H1 (cell line): ENCODE measurements around the gene TSC1.

Experiments
- CBX5 ChIP-seq: fragments of 300-800, 300-1000 bp; sonication (generic); IDR thresholded peaks from 2 replicates; pipeline ENCODE4 v1.7.1; 2016; ENCODE audit warnings: antibody characterized with exemption, low read length, low read depth
- EGR1 ChIP-seq: IDR thresholded peaks from 2 replicates; pipeline ENCODE4 v1.6.1; 2011; ENCODE audit warnings: low read depth, low read length, borderline replicate concordance
- EP300 ChIP-seq, 2 experiments: IDR thresholded peaks; 1 replicate in 1 of 2; 2 replicates in 1 of 2; pipeline ENCODE4 v1.6.1; 2011 to 2012; ENCODE audit warnings: low read depth in 2 of 2, low read length in 2 of 2, mild to moderate bottlenecking in 2 of 2, borderline replicate concordance in 1 of 2, inconsistent platforms in 1 of 2, moderate library complexity in 1 of 2
- FOSL1 ChIP-seq: IDR thresholded peaks from 2 replicates; pipeline ENCODE4 v1.6.1; 2011; ENCODE audit warnings: mild to moderate bottlenecking, low read depth, low read length, moderate library complexity; ENCODE audit not compliant: insufficient read depth
- HDAC6 ChIP-seq: IDR thresholded peaks from one replicate; pipeline ENCODE4 v1.7.1; 2012; ENCODE audit warnings: low read depth, mild to moderate bottlenecking, inconsistent platforms, low read length, moderate library complexity
- JUND ChIP-seq: IDR thresholded peaks from 2 replicates; pipeline ENCODE4 v1.6.1; 2011; ENCODE audit warnings: mild to moderate bottlenecking, improper control_type of control experiment, low read length
- NRF1 ChIP-seq: IDR thresholded peaks from 2 replicates; pipeline ENCODE4 v1.6.1; 2011; ENCODE audit warnings: mild to moderate bottlenecking, low read depth, low read length, improper control_type of control experiment
- POLR2A ChIP-seq, 2 experiments: IDR thresholded peaks; 1 replicate in 1 of 2; 2 replicates in 1 of 2; pipeline ENCODE4 v1.6.1; 2011; ENCODE audit warnings: low read depth in 2 of 2, low read length in 2 of 2, mild to moderate bottlenecking in 2 of 2; ENCODE audit errors: control extremely low read depth in 1 of 2
- POLR2AphosphoS5 ChIP-seq: IDR thresholded peaks from 2 replicates; pipeline ENCODE4 v1.6.1; 2011; ENCODE audit warnings: low read depth, low read length
- RFX5 ChIP-seq: IDR thresholded peaks from 2 replicates; pipeline ENCODE4 v1.6.1; 2011; ENCODE audit warnings: low read depth, low read length, improper control_type of control experiment, borderline replicate concordance
- SP1 ChIP-seq: IDR thresholded peaks from 2 replicates; pipeline ENCODE4 v1.6.1; 2011; ENCODE audit warnings: low read depth, low read length
- SP4 ChIP-seq: IDR thresholded peaks from 2 replicates; pipeline ENCODE4 v1.6.1; 2012; ENCODE audit warnings: low read length, inconsistent platforms
- SUZ12 ChIP-seq: fragments of 200-600 bp; sonication (generic); IDR thresholded peaks from 2 replicates; pipeline ENCODE4 v1.6.1; 2012; ENCODE audit warnings: mild to moderate bottlenecking, inconsistent platforms, low read length, moderate library complexity, mixed read lengths
- TF ChIP-seq, protein P1 (sequence below), 3 experiments: IDR thresholded peaks; 1 replicate in 2 of 3; 2 replicates in 1 of 3; pipeline versions ENCODE4 v1.5.1 to v1.6.1; 2011; ENCODE audit warnings: low read length in 3 of 3, mild to moderate bottlenecking in 3 of 3, inconsistent platforms in 2 of 3, low read depth in 1 of 3, moderate library complexity in 1 of 3; ENCODE audit not compliant: insufficient read depth in 1 of 3; ENCODE audit errors: control extremely low read depth in 1 of 3

DNA sequence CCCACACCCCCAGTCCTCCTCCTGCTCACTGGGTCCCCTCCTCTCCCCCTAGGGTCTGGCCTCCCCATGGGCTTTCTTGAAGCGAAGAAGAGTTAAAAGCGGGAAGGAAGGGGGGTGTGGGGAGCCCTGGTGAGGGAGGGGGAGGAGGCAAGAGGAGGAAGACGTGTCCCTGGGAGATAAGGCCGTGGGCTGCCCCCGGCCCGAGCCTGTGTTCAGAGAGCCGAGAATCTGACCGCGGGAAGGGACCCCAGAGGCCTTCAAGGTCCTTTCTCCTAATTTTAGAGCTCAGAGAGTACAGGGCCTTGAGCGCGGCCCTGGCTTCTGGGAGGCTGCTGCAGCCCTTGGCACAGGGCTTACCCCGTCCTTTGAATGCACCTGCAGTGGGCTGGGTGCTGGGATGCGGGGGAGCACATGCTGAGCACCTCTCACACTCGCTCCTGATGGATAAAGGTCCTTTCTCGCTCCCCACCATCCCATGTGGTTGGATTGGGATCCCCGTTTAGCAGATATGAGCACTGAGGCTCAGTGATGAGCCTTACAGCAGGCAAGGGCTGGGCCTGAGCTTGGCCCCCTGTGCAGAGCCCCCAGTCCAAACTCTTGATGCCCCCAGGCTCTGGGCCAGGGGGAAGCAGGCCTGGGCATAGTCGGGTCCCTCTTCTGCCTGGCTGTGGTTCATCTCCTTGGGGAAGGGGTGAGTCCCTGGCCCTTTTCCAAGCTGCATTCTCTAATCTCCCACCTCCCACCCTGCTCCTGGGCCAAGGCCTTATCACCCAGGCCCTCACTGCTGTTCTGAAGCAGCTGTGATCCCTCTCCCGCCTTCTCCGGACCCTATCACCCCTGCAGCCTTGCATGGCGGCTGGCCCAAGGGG is 40.0 kb upstream of the TSC1 start:
- TF ChIP-seq EP300 (IDR thresholded peaks at IDR 0.05; ENCODE audit: borderline replicate concordance in 1 of 2, low read depth in 2 of 2, low read length in 2 of 2) (no peak), JUND (no peak), FOSL1 (no peak), RFX5 (no peak), HDAC6 (no peak), SP4 (no peak), POLR2AphosphoS5 (no peak), POLR2A (IDR thresholded peaks at IDR 0.05; ENCODE audit: control extremely low read depth in 1 of 2, low read depth in 2 of 2, low read length in 2 of 2) (no peak), EGR1 (no peak), CBX5 (no peak), NRF1 (no peak), SUZ12 (no peak), SP1 (no peak)
- TF ChIP-seq, protein P1, sequence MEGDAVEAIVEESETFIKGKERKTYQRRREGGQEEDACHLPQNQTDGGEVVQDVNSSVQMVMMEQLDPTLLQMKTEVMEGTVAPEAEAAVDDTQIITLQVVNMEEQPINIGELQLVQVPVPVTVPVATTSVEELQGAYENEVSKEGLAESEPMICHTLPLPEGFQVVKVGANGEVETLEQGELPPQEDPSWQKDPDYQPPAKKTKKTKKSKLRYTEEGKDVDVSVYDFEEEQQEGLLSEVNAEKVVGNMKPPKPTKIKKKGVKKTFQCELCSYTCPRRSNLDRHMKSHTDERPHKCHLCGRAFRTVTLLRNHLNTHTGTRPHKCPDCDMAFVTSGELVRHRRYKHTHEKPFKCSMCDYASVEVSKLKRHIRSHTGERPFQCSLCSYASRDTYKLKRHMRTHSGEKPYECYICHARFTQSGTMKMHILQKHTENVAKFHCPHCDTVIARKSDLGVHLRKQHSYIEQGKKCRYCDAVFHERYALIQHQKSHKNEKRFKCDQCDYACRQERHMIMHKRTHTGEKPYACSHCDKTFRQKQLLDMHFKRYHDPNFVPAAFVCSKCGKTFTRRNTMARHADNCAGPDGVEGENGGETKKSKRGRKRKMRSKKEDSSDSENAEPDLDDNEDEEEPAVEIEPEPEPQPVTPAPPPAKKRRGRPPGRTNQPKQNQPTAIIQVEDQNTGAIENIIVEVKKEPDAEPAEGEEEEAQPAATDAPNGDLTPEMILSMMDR (IDR thresholded peaks at IDR 0.05; ENCODE audit: control extremely low read depth in 1 of 3, insufficient read depth in 1 of 3, low read depth in 1 of 3, low read length in 3 of 3), result no peak
